Measurements from ENCODE around the gene TIGD4. TPM values are rescaled to one million over a fixed set of nuclear protein-coding genes. Genes with fewer than 3 reads are reported as not detected.

The TIGD4 gene
- total RNA-seq, 4 donors from 2014 or later = 0.19 to 0.38 (median 0.22) TPM; not detected in 1

DNA sequence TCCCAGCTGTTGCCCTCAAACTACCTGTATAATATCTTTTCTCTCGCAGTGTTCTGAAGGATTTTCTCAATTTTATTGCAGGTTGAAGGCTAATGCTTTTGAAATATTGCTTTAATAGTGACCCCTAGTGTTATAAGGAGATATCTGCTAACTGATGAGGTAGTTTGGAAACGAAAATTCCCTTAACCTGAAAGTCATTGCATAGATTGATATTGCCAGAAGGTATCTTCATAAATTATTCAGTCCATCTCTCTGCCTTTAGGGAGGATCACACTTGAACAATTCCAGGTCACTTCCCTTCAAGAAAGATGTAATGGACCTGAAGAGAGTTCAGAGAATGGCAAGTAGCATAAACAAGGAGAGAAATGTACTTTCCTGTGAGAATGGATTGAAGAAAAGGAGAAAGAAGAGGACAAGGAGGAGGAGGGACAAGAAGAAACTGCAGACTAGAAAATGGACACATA is 44.1 kb downstream of the TIGD4 start:
- WGBS, 2 donors = 5 to 14% methylated on average over 2 of the region's 2 CpGs
- intact Hi-C loops (cut with DNase I) = loop anchor here (10.0 kb wide), 1 partner anchor 71 kb away; no protein-coding TSS in a partner anchor
- DNase-seq = no peak

DNA sequence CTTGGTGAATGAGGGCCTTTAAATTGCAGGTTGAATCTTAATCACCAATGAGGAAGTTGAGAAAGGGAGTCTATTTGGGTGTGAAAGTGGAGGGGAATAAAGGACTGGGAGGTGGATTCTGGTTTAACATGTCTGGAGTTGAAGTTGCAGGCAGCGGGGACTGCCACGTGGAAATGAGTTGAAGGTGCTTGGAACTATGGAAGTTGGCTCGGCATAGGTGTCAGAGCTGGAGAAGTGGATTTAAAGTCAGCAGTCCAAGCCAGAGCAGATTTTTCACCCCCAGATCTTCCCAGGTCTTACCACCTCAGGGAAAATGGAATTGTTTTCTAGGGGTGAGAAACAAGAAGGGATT is 44.9 kb downstream of the TIGD4 start:
- TF ChIP-seq, protein P1, sequence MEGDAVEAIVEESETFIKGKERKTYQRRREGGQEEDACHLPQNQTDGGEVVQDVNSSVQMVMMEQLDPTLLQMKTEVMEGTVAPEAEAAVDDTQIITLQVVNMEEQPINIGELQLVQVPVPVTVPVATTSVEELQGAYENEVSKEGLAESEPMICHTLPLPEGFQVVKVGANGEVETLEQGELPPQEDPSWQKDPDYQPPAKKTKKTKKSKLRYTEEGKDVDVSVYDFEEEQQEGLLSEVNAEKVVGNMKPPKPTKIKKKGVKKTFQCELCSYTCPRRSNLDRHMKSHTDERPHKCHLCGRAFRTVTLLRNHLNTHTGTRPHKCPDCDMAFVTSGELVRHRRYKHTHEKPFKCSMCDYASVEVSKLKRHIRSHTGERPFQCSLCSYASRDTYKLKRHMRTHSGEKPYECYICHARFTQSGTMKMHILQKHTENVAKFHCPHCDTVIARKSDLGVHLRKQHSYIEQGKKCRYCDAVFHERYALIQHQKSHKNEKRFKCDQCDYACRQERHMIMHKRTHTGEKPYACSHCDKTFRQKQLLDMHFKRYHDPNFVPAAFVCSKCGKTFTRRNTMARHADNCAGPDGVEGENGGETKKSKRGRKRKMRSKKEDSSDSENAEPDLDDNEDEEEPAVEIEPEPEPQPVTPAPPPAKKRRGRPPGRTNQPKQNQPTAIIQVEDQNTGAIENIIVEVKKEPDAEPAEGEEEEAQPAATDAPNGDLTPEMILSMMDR (IDR thresholded peaks at IDR 0.05) = no peak
- no peak for TF ChIP-seq POLR2A (IDR thresholded peaks at IDR 0.05)
- intact Hi-C loops (cut with DNase I) = loop anchor here (10.0 kb wide), 1 partner anchor 70 kb away; no protein-coding TSS in a partner anchor
- WGBS, 2 donors = 46 to 75% methylated on average over 3 of the region's 3 CpGs

More for the DNA sequence above, 44.1 kb downstream of the TIGD4 start:
- Histone ChIP-seq H3K36me3 (no peaks in the 10 kb centered on the region), H3K27me3 (no peaks in the 10 kb centered on the region), H3K4me3 (no peak overlapping the region), H3K27ac (peak overlapping the region in 1 of 4 donors; percentile 31), H3K9me3 (no peaks in the 10 kb centered on the region), H3K4me1 (peaks cover 0 to 12% (median 0%) of the 10 kb centered on the region in 3 donors)
- TF ChIP-seq POLR2A (IDR thresholded peaks at IDR 0.05) = no peak
- TF ChIP-seq, protein P1 (IDR thresholded peaks at IDR 0.05) = peak; percentile 46 to 81 (median 62)

DNA sequence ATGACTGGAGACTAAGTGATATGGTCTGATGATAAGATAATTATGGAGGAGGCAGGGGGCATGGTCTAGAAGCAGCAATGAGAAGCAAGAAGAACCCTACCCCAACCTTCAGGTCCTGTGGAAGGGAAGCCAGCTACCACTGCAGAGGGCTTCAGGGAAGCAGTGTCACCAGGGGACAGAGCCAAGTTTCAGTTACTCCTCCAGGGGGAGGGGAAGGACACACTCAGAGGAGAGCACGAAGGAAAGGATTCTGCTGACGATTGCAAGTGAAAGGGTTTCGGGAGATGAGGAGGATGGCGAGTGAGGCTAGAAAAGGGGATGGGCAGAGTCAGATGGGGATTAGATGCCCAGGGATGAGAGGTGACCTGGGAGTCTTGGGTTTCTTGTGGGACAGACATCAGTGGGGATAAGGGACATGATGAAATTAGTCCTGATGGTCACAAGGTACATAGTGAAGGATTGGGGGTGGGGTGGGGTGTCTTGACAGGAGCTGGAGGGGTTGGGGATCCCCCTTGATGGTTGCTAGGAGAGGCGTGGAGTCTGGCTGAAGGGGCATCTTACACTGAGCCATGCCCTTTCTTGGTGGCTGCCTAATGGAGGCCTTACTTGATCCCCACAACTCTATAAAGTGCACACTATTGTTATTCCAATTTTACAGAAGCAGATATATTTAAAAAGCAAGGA is 45.4 kb downstream of the TIGD4 start:
- Histone ChIP-seq H3K4me1 (peaks cover 0 to 16% (median 0%) of the 10 kb centered on the region in 3 donors), H3K27me3 (no peaks in the 10 kb centered on the region), H3K9me3 (no peaks in the 10 kb centered on the region), H3K27ac (peak overlapping the region in 1 of 4 donors; percentile 31), H3K36me3 (no peaks in the 10 kb centered on the region), H3K4me3 (no peak overlapping the region)
- TF ChIP-seq, protein P1 (IDR thresholded peaks at IDR 0.05) = no peak
- TF ChIP-seq POLR2A (IDR thresholded peaks at IDR 0.05) = no peak
- DNase-seq = no peak
- intact Hi-C loops (cut with DNase I) = loop anchor here (10.0 kb wide), 1 partner anchor 69 kb away; no protein-coding TSS in a partner anchor
- WGBS, 2 donors = 78 to 92% methylated on average over 5 of the region's 5 CpGs

More for the DNA sequence above, 44.9 kb downstream of the TIGD4 start:
- Histone ChIP-seq H3K4me1 (peaks cover 0 to 12% (median 0%) of the 10 kb centered on the region in 3 donors), H3K9me3 (no peaks in the 10 kb centered on the region), H3K27me3 (no peaks in the 10 kb centered on the region), H3K27ac (peak overlapping the region in 2 of 4 donors; percentile 12 to 31), H3K36me3 (no peaks in the 10 kb centered on the region), H3K4me3 (no peak overlapping the region)
- no peak for DNase-seq

- TF ChIP-seq POLR2A (IDR thresholded peaks at IDR 0.05) = no peak
- TF ChIP-seq, protein P1 (IDR thresholded peaks at IDR 0.05) = no peak
- 80 to 86% methylated on average over 2 of the region's 2 CpGs for WGBS, 2 donors
- intact Hi-C loops (cut with DNase I) = loop anchor here (10.0 kb wide), 1 partner anchor 67 kb away; no protein-coding TSS in a partner anchor
- no peak overlapping the region for H3K27ac ChIP-seq
- H3K9me3 ChIP-seq = no peaks in the 10 kb centered on the region
- H3K27me3 ChIP-seq = no peaks in the 10 kb centered on the region
- no peak overlapping the region for H3K4me3 ChIP-seq
- no peak for DNase-seq
- H3K36me3 ChIP-seq = no peaks in the 10 kb centered on the region
- peaks cover 0 to 16% (median 0%) of the 10 kb centered on the region in 3 donors for H3K4me1 ChIP-seq
Measured at GRCh38 chr4:152731997-152732396, 47.5 kb downstream of the TIGD4 start.

DNA sequence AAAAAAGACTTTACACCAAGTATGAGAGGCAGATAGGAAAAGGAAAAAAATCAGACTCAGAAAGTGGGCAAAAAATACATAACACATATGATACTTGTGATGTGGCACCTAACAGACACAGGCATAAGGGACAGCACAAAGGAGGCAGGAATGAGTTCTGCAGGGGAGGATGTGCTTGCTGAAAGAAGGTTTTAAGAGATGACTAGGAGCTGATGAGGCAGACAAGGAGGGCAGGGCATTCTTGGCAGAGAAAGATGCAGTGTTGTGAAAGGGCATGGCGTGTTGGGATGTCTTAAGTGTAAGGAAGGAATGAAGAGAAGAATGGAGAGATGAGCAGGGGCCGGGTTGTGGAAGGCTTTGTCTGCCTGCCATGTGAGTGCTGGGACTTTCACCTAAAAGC is 50.1 kb downstream of the TIGD4 start:
- Histone ChIP-seq H3K27ac (peak overlapping the region in 3 of 4 donors; percentile 9 to 55 (median 31)), H3K36me3 (no peaks in the 10 kb centered on the region), H3K9me3 (no peaks in the 10 kb centered on the region), H3K4me1 (peaks cover 0 to 8% (median 0%) of the 10 kb centered on the region in 3 donors), H3K4me3 (no peak overlapping the region), H3K27me3 (no peaks in the 10 kb centered on the region)
- DNase-seq = no peak
- intact Hi-C loops (cut with DNase I) = no loop called here
- WGBS, 2 donors = 11 to 21% methylated on average over 2 of the region's 2 CpGs
- TF ChIP-seq POLR2A (IDR thresholded peaks at IDR 0.05) = no peak
- TF ChIP-seq, protein P1 (IDR thresholded peaks at IDR 0.05) = no peak
